Medulla oblongata (tissue), 1 donor: Measurements from ENCODE around the gene SEMA6B.

ENCODE experiments used
- DNase-seq: peaks from one replicate; pipeline ENCODE4 v3.0.0-alpha.2; 2015; ENCODE audit errors: extremely low spot score

The SEMA6B gene

DNA sequence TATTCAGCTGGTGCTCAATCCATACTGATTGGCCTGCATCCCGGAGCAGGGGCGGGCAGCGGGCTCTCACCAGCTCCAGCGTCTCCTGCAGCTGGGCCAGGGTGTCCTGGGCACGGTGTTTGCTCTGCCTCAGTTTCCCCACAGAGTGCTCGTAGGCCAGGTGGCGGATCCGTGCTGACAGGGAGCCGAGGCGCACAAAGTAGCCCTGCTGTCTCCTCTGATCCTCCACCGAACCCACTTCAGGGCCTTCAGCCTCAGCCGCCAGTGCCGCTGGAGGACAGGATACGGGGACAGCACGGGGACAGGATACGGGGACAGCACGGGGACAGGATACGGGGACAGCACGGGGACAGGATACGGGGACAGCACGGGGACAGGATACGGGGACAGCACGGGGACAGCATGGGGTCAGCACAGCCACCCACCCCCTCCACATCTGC, 33.9 kb downstream of the SEMA6B start:
- DNase-seq: no peak

DNA sequence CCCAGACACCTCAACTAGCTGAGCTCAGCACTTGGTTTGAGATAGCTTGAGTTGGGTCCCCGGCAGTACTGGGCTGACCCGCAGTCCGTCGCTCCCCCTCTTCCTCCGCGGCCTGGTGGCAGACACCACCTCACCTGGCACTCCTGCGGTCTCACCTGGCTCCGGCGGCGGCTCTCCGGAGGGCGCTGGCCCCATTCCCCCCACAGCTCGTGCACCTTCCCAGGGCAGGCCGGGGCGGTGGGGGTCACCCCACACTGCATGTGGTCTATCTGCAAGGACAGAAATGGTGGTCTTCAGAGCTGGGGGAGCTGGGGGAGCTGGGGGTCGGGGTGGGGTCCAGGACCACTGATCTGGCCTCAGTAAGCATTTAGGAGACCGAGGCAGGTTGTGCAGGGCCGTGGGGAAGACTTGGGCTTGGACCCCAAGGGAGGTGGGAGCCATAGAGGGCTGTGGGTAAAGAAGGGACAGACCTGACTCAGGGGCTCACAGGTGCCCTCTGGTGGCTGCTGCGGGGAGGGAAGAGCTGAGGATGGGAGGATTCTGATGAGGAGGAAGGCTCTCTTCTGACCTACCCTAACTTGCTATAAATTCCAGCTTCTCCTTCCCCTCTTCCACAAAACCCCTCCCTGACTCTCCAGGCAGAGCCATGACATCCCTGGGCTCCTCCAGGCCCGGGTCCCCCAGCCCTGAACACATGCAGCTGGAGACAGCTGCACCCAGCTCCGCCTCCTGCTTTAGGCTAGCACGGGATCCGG, 34.5 kb downstream of the SEMA6B start:
- DNase-seq: no peak

DNA sequence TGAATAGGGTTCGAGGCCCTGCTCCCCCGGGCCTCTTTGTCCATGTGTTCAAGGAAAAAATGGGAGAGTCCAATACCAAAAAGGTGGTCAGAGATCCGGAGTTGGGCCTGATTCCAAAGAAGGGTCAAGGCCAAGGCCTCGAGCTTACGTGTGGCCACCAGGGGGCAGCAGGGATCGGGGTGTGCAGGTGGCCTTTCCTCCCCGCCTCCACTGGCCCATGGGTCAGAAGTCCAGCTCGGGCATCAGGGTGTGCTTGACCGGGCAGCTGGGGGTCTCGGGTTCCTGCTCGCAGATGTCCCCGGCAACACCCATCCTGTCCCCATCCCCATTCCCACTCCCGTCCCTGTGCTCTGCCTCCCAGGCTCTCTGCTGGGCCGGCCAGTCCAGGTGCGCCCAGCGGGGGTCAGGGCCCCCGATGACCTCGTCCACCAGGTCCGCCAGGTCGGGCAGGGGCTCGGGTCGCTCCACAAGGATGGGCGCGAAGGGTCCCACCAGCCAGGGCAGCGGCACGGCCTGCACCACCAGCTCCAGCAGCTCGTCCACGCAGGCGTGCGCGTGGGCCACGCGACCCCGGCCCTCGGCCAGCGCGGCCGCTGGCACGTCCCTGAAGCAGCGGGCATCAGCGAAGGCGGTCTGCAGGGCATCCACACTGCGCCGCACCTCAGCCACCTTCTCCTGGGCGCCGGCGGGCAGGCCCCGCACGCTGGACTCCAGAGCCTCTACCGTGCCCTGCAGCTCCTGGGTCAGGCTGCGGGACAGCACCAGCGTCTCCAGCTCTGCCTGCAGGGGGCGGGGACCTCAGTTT, 36.0 kb downstream of the SEMA6B start:
- DNase-seq: no peak

DNA sequence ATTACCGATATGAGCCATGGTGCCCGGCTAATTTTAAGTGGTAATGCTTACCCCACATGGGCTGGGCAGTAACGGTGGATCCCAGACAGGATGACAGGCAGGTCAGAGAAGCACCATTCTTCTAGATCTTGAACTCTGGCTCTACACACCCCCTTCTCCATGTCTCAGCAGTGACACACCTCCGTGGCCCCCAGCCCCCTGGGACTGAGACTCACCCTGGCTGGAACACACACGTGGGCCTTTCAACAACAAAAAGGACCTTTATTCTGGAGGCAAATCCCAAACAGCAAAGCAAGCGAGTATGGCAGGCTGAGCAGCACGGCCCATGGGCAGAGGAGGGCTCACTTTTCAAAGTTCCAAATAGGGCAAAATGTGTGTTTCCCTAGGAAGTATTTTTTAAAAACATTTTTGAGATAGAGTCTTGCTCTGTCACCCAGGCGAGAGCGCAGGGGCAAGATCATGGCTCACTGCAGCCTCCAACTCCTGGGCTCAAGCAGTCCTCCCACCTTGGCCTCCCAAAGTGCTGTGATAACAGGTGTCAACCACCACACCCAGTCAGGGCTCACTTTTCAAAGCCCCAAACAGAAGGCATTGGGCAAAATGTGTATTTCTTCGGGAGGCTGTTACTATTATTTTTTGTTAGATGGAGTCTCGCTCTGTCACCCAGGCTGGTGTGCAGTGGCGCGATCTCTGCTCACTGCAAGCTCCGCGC, 37.0 kb downstream of the SEMA6B start:
- no peak for DNase-seq

DNA sequence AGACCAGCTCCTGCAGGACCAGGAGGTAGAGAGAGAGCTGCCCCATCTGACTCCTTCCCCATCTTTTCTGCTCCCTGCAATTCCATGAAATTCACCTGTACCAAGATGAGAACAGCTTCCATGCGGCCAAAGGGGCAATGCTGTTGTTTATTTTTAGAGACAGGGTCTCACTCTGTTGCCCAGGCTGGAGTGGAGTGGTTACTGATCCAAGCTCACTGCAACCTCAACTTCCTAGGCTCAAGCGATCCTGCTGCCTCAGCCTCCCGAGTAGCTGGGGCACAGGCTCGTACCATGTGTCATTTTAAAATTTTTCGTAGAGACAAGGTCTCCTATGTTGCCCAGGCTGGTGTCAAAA, 37.6 kb downstream of the SEMA6B start:
- DNase-seq: no peak

DNA sequence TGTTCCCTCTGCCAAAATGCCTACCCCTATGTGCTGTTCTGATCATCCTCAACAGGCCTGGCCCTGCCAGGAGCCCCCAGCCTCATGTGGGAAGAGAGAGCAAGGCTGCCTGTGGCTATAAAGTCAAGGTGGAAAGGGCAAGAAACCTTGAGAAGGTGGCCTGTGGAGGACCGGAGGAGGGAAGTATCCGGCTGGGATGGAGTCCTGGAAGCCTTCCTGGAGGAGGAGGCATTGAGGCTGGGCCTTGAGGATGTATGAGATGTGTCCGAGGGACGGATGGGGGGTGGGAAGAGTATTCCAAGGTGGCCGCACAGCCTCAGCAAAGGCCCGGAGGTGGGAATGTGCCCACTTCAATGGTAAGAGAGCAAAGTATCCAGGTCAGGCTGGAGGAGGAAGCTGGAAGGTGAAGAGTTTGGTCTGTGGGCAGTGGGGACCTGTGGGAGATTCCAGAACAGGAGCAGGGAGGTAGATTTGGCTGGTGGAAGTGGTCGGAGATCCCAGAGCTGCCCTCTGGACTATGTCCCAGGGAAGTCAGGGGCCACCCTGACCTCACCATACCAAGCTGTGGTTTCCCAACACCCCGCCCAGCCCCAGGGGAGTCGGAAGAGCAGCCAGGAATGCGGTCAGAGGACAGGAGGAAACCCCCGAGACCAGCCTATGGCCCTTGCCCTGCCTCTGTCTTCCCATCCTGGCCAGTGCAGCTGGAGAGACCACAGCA, 38.2 kb downstream of the SEMA6B start:
- DNase-seq: no peak

DNA sequence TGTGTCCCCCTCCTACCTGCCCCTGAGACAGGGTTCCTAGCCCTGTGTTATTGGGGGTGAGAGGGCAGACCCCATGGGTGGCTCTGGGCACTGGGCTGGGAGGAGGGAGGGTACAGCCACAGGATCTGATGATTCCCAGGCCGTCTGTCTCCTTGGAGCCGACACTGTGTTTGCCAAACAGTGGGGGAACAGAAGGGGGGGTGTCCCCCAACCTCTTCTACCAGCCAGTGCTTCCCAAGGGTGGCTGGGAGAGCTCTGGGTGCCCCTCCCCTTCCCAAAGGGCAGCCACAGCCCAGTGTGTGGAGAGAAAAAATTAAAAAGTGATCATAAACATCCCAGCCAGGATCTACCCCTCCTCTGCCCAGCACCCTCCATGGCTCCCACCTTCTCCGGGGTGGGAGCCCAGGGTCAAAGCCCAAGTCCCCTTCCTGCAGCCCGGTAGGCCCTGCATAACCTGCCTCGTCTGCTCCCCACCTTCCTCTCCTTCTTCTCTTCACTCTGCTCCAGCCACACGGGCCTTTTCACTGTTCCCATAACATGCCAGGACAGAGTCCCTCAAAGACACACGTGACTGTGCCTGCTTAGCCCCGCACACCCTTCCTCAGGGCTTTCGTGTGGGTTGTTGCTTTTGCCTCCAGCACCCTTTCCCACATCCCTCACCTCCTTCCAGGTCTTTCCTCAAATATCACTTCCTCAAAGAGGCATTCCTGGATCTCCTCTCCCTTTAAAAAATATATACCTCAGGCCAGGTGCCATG, 39.8 kb downstream of the SEMA6B start:
- peak; percentile 54 for DNase-seq

DNA sequence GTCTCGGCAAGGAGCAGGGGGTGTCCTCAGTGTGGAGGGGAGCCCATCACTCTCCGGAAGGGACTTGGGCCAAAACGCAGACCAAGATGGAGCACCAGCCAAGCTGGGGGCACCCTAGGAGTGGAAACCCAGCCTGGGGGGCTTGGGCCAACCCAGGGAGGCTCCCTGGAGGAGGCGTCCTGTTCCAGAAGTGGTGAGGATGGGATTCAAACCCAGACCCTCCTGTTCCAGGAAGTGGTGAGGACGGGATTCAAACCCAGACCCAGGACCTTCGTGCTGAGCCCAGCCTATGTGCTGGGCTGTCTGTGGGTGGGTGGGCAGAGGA, 40.4 kb downstream of the SEMA6B start:
- DNase-seq: no peak

DNA sequence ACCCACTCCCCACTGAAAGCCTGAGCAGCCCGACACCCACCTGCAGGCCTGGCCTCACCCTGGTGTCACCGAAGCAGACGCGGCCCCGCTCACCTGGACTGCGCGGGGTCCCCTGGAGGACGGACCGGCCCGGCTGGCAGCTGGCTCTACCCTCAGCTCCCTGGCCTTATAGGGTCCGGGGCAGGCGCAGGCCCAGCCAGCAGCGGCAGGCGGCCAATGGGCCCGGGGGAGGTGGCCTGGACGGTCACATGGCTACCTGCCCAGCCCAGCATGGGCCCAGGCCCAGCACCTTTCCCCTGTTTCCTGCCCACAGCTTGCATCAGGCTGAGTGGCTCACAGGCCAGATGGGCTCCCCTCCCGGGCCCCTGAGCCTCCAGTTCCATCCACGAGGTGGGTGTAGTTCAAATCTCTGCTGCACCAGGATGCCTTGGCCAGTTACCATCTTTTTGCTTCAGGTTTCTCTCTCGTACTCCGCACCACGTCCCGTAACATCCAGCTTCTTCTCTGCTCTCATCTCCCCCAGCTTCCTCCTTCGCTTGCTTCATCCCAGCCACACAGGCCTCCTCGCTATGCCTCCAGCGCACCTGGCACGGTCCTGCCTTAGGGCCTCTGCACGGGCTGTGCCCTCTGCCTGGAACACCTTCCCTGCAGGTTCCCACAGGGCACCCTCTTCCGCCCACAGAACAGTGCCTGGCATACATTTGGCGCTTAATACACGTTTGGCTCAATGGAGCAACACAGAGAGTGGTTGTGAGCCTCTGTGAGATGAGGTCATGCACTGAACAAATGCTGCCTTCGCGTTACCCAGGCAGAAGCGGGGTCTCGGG, 40.9 kb downstream of the SEMA6B start, which contains the start of gene PLIN4:
Gene PLIN4 (minus strand): TSS at position 142 of the 827 bp plus-strand sequence. CDS start 214 bp downstream, outside the sequence.
- peak; percentile 78 for DNase-seq

DNA sequence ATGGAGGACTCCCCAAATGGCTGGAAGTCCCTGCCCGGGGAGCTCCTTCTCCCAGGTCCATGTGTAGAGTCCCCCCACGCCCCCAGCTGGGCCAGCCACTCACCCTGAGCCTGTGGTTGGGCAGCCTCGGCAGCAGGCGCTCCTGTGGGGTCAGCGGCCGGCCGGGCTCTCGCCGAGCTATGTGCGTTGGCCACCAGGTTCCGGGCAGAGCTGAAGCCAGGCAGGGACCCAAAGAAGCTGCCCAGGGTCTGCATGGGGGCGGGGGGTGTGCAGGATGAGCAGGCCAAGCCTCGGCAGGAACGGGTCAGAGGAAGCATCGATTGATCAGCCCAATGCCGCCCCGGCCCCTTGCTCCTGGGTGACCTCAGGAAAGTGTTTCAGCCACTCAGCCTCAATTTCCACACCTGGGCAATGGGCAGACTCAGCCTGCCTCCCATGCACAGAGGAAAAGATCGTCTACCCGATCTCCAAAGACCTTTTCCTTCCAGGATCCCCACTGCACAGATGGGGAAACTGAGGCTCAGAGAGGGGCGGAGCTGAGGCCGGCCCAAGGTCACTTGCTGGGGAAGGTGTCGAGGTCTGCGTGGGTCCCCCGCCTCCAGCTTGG, 41.9 kb downstream of the SEMA6B start:
- no peak for DNase-seq

DNA sequence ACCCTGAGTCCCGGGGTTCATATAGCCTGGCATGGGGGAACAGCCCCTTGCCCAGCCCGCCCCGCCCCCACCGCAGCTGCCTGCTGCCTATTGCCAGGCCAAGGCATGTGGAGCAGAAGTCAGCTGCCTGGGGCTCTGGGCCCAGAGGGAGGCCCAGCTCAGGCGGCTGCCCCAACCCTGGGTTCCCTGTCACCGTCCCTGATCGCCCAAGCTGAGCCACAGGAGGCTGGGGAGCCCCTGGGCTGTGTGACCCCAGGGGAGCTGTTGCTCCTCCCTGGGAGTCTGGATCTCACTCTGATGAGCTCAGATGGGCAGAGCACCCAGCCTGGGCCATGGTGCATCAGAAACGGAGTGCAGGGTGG, 42.6 kb downstream of the SEMA6B start:
- DNase-seq: peak; percentile 62

DNA sequence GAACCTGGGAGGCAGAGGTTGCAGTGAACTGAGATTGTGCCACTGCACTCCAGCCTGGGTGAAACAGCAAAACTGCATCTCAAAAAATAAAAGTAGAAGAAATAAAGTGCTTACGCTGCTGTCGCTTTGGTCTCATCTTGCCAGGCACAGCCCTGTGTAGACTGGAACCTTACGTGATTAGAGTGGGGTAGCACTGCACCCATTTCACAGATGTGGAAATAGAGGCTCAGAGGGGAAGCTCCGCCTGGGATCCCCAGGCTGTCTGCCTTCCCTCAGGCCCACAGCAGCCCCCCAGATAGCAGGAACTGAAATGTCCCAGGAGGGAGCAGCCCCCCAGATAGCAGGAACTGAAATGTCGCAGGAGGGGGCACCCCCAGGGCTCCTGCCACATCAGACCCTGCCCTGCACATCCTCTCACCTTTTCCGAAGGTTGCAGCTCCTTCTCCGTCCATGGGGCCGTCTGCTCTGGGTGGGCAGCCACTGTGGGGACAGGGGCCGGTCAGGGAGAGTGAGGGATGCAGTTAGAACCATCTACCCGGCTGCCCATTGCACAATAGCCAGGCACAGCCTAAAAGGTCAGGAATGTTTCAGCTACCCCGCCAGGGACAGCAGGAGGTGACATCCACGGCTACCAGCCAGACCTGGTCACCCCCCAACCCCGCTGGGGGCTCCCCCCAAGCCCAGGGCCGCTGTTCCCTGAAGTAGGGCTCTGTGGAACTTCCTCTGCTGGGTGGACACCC, 43.1 kb downstream of the SEMA6B start:
- DNase-seq: no peak

DNA sequence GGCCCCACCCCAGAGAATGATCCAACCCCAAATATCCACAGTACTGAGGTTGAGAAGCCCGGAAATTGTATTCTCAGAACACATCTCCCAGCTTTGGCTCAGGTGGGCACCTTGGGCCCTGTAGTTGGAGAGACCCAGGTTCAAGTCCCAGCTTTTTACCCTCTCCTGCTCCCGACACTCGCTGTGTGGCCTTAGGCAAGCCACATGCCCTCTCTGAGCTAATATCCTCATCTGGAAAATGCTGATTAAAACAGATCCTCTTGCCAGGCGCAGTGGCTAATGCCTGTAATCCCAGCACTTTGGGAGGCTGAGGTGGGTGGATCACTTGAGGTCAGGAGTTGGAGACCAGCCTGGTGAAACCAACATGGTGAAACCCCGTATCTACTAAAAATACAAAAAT, 43.8 kb downstream of the SEMA6B start:
- DNase-seq: no peak

DNA sequence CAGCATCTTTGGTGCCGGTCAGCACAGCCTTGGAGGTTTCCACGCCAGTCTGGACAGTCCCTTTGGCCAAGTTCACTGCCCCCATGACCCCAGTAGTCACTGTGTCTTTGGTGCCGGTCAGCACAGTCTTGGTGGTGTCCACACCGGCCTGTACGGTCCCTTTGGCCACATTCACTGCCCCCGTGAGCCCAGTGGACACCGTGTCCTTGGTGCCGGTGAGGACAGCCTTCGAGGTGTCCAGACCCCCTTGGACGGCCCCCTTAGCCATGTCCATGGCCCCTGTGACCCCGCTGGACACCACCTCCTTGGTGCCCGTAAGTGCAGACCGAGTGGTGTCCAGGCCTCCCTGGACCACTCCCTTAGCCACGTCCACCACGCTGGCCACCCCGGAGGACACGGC, 46.2 kb downstream of the SEMA6B start:
- no peak for DNase-seq

DNA sequence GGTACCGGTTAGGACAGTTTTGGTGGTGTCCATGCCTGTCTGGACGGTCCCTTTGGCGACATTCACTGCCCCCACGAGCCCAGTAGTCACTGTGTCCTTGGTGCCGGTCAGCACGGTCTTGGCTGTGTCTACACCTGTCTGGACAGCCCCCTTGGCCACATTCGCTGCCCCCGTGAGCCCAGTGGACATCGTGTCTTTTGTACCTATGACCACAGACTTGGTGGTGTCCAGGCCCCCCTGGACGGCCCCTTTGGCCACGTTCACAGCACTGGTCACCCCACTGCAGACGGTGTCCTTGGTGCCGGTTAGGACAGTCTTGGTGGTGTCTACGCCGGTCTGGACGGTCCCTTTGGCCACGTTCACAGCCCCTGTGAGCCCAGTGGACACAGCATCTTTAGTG, 47.4 kb downstream of the SEMA6B start:
- no peak for DNase-seq

DNA sequence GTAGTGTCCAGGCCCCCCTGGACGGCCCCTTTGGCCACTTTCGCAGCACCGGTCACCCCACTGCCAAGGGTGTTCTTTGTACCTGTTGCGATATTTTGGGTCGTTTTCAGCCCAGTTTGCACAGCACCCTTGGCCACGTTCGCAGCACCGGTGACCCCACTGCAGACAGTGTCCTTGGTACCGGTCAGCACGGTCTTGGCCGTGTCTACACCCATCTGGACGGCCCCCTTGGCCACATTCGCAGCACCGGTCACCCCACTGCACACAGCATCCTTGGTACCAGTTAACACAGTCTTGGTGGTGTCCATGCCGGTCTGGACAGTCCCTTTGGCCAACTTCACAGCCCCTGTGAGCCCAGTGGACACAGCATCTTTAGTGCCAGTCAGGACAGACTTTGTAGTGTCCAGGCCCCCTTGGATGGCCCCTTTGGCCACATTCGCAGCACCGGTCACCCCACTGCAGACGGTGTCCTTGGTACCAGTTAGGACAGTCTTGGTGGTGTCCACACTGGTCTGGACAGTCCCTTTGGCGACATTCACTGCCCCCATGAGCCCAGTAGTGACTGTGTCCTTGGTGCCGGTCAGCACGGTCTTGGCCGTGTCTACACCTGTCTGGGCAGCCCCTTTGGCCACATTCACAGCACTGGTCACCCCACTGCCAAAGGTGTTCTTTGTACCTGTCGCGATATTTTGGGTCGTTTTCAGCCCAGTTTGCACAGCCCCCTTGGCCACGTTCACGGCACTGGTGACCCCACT, 48.0 kb downstream of the SEMA6B start:
- no peak for DNase-seq

DNA sequence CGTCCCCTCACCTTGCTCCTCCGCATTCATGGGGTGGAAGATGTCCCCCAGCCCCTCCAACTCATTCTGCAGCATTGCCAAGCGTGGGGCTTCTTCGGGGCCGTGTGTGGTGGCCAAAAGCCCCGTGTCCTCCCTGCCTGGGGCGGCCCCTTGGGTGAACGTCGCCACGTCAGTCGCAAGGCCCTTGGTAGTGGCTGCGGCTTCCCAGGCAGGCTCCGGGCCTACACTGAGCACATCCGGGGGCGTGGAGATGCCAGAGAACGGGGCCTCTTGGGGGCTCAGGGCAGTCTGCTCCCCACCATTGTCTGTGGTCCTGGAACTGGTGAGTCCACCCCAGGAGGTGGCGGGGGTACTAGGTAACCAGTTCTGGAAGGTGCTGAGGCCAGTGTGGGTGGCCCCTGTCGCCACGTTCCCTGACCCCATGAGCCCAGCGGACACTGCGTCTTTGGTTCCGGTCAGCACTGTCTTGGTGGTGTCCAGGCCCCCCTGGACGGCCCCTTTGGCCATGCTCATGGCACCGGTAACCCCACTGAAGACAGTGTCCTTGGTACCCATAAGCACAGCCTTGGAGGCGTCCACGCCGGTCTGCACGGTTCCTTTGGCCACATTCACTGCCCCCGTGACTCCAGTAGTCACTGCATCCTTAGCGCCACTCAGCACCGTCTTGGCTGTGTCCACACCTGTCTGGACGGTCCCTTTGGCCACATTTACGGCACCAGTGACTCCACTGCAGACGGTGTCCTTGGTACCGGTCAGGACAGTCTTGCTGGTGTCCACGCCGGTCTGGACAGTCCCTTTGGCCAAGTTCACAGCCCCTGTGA, 48.8 kb downstream of the SEMA6B start:
- no peak for DNase-seq

DNA sequence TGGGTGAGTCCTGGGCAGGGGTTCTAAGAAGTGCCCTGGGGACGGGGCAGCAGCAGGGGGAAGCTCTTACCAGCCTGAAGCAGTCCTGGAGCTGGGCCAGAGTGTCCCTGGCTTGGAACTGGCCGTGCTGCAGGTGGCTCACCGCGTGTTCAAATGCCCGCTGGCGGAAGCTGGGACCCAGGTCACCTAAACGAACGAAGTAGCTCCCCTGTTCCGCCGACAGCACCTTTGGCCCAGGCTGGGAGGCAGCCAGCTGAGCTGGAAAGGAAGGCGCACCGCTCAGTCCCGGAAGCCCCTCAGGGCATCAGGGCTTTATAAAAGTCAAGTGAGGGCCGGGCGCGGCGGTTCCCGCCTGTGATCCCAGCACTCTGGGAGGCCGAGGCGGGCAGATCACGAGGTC, 50.8 kb downstream of the SEMA6B start:
- DNase-seq: no peak
